Measurements from ENCODE around the gene ACOXL.

GRCh38 chr2:110955045-110955444 lies 222.7 kb downstream of the ACOXL start:
- TF ChIP-seq POLR2AphosphoS5 (IDR thresholded peaks at IDR 0.05; ENCODE audit: insufficient read depth, low read depth, low read length): no peak
- no peak for TF ChIP-seq CTCF (IDR thresholded peaks at IDR 0.05; ENCODE audit: extremely low read depth in 1 of 2, insufficient read depth in 1 of 2, low read depth in 1 of 2, low read length in 2 of 2)
